SH-SY5Y (cell line): Measurements from ENCODE around the gene RABGAP1L.

Experiments used
- GATA2 ChIP-seq: IDR thresholded peaks from 2 replicates; pipeline ENCODE4 v1.6.1; 2011; ENCODE audit warnings: mild to moderate bottlenecking, low read depth, low read length
- GATA3 ChIP-seq: IDR thresholded peaks from 2 replicates; pipeline ENCODE4 v1.6.1; 2011; ENCODE audit warnings: low read depth, mild to moderate bottlenecking, low read length, moderate library complexity

DNA sequence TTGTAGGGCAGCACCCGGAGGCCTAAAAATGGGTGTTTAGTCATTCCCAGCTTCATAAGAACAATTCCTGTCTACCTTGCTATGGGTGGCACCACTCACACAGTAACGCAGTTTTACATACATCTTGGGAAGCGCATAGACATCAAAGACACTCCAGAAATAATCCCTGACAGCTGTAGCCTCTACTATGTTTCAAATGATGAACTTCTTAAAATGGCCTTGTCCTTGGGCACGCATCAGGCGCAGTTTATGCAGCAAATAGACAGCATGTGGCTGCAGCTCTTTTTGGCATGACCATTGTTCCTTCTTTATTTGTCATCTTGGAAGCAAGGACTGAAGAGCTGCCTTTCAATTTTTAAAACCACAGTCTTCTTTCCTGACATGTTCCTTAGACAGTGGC, 762.8 kb downstream of the RABGAP1L start:
- TF ChIP-seq GATA3 (no peak), GATA2 (no peak)
